Thyroid gland (tissue), 4 donors: ENCODE data around the gene ZNF281.

Experiments
- POLR2A ChIP-seq, 2 donors: fragments of 450-650 bp; IDR thresholded peaks; one replicate each; pipeline ENCODE4 v1.6.1; 2017; ENCODE audit warnings: antibody characterized with exemption in 2 of 2, mild to moderate bottlenecking in 2 of 2, moderate library complexity in 1 of 2
- TF ChIP-seq, protein P1 (sequence below), 6 experiments: fragments of 200-600 bp in 3 of 6; fragments of 450-650 bp in 3 of 6; sonication (generic) in 3 of 6; IDR thresholded peaks; one replicate each; pipeline ENCODE4 v1.5.1; 2016 to 2019; ENCODE audit warnings: antibody characterized with exemption in 6 of 6, mild to moderate bottlenecking in 2 of 6, inconsistent platforms in 1 of 6, moderate library complexity in 1 of 6

DNA sequence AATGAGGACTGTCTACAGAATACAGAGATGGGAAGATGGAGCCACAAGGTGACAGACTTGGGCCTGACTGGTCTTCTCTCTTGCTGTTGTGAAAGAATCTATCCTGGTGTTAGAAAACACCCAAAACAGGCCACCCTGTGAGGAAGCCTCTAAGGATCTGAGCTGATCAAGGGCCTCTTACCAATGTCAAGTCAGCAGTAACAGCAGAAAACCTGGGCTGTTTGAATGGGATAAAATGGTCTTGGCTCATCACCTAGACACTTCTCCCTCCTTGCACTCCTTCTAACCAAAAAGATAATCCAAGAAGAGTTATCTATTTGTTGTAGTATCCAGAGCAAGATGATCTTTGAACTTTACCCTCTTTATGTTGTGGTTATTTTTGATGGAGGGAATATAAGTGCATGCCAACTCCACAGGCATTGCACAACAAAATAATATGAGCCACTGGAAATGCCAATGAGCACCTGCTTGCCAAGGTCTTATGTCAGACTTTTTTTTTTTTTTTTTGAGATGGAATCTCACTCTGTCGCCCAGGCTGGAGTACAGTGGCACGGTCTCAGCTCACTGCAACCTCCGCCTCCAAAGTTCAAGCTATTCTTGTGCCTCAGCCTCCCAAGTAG, 32.8 kb upstream of the ZNF281 start:
- TF ChIP-seq, protein P1, sequence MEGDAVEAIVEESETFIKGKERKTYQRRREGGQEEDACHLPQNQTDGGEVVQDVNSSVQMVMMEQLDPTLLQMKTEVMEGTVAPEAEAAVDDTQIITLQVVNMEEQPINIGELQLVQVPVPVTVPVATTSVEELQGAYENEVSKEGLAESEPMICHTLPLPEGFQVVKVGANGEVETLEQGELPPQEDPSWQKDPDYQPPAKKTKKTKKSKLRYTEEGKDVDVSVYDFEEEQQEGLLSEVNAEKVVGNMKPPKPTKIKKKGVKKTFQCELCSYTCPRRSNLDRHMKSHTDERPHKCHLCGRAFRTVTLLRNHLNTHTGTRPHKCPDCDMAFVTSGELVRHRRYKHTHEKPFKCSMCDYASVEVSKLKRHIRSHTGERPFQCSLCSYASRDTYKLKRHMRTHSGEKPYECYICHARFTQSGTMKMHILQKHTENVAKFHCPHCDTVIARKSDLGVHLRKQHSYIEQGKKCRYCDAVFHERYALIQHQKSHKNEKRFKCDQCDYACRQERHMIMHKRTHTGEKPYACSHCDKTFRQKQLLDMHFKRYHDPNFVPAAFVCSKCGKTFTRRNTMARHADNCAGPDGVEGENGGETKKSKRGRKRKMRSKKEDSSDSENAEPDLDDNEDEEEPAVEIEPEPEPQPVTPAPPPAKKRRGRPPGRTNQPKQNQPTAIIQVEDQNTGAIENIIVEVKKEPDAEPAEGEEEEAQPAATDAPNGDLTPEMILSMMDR (IDR thresholded peaks at IDR 0.05) = no peak
- TF ChIP-seq POLR2A (IDR thresholded peaks at IDR 0.05) = no peak
